IMR-90 (cell line): Measurements from ENCODE around the gene TIAM2. TPM values are rescaled to one million over a fixed set of nuclear protein-coding genes. Genes with fewer than 3 reads are reported as not detected.

Source experiments
- ATAC-seq: fragments of 200-7000 bp; cut with Tn5 transposase; 2 replicates; pipeline ENCODE4 v1.9.1; 2020; ENCODE audit warnings: low read depth, mild to moderate bottlenecking, moderate library complexity
- BruUV-seq: library from RNA; stranded (reverse); fragments of 400-500 nt; replicated peaks from 2 replicates; lab custom pipeline; 2021; lab: Mats Ljungman, UMichigan
- CTCF ChIA-PET: fragments of 300-600 bp; formaldehyde crosslinking; extraction: SDS; loops from one replicate; lab custom pipeline; 2021; ENCODE audit warnings: antibody characterized with exemption; lab: Yijun Ruan, JAX
- POLR2A ChIA-PET: fragments of 300-600 bp; sonication (Branson Sonifier 250); formaldehyde crosslinking; loops from one replicate; lab custom pipeline; 2022; ENCODE audit warnings: antibody characterized with exemption; ENCODE audit not compliant: unreplicated experiment; lab: Charles Lee
- DNase-seq: peaks from one replicate; pipeline ENCODE4 v3.0.0; 2013
- H2AFZ ChIP-seq: replicated peaks from 2 replicates; pipeline ENCODE3; 2013; ENCODE audit warnings: low read length, mild to moderate bottlenecking; ENCODE audit not compliant: poor library complexity
- H2AK5ac ChIP-seq: 2 replicates; pipeline ENCODE4 v1.6.1; 2013; ENCODE audit warnings: low read depth, low read length, inconsistent platforms
- H2AK9ac ChIP-seq: replicated peaks from 2 replicates; pipeline ENCODE3; 2013; ENCODE audit warnings: mild to moderate bottlenecking, low read depth, low read length, moderate library complexity; ENCODE audit not compliant: poor library complexity
- H2BK120ac ChIP-seq: 2 replicates; pipeline ENCODE4 v1.6.1; 2013; ENCODE audit warnings: low read depth, low read length, inconsistent platforms
- H2BK15ac ChIP-seq: 3 replicates; pipeline ENCODE4 v1.6.1; 2013; ENCODE audit warnings: low read depth, low read length, inconsistent platforms
- H2BK20ac ChIP-seq: 2 replicates; pipeline ENCODE4 v1.6.1; 2013; ENCODE audit warnings: low read depth, mild to moderate bottlenecking, inconsistent platforms, low read length, moderate library complexity
- H2BK5ac ChIP-seq: 2 replicates; pipeline ENCODE4 v1.6.1; 2013; ENCODE audit warnings: mild to moderate bottlenecking, low read depth, low read length, inconsistent platforms; ENCODE audit not compliant: poor library complexity, severe bottlenecking
- H3K14ac ChIP-seq: replicated peaks from 2 replicates; pipeline ENCODE4 v1.6.1; 2013; ENCODE audit warnings: low read depth, low read length, inconsistent platforms
- H3K18ac ChIP-seq: 2 replicates; pipeline ENCODE4 v1.6.1; 2013; ENCODE audit warnings: low read depth, low read length, control low read depth
- H3K23ac ChIP-seq: 2 replicates; pipeline ENCODE4 v1.6.1; 2013; ENCODE audit warnings: low read depth, low read length, inconsistent platforms
- H3K27ac ChIP-seq: 2 replicates; pipeline ENCODE4 v1.5.1; 2013; ENCODE audit warnings: mild to moderate bottlenecking, control low read depth, low read length; ENCODE audit not compliant: insufficient read depth
- H3K27me3 ChIP-seq: 2 replicates; pipeline ENCODE4 v1.6.1; 2013; ENCODE audit warnings: low read length; ENCODE audit not compliant: control insufficient read depth, insufficient read depth
- H3K36me3 ChIP-seq: 2 replicates; pipeline ENCODE4 v1.6.1; 2013; ENCODE audit warnings: low read length, mixed read lengths; ENCODE audit not compliant: control insufficient read depth, insufficient read depth
- H3K4ac ChIP-seq: 2 replicates; pipeline ENCODE4 v1.6.1; 2013; ENCODE audit warnings: low read depth, low read length, inconsistent platforms
- H3K4me1 ChIP-seq: 2 replicates; pipeline ENCODE4 v1.6.1; 2013; ENCODE audit warnings: low read length, mixed read lengths; ENCODE audit not compliant: control insufficient read depth, insufficient read depth
- H3K4me2 ChIP-seq: 2 replicates; pipeline ENCODE4 v1.6.1; 2013; ENCODE audit warnings: low read depth, mild to moderate bottlenecking, control low read depth, low read length, moderate library complexity
- H3K4me3 ChIP-seq: 2 replicates; pipeline ENCODE4 v1.5.1; 2013; ENCODE audit warnings: low read depth, mild to moderate bottlenecking, control low read depth, low read length, moderate library complexity; ENCODE audit not compliant: insufficient read depth
- H3K56ac ChIP-seq: 2 replicates; pipeline ENCODE4 v1.6.1; 2013; ENCODE audit warnings: low read length, inconsistent platforms; ENCODE audit not compliant: insufficient read depth; ENCODE audit errors: extremely low read depth
- H3K79me1 ChIP-seq, 2 experiments: 2 replicates each; pipeline ENCODE4 v1.6.1; 2013; ENCODE audit warnings: low read length in 2 of 2, inconsistent platforms in 1 of 2, low read depth in 1 of 2
- H3K9ac ChIP-seq: 2 replicates; pipeline ENCODE4 v1.6.1; 2013; ENCODE audit warnings: low read depth, low read length, control low read depth
- H3K9me1 ChIP-seq: 2 replicates; pipeline ENCODE4 v1.6.1; 2013; ENCODE audit warnings: low read length, inconsistent platforms; ENCODE audit not compliant: insufficient read depth
- H3K9me3 ChIP-seq: 2 replicates; pipeline ENCODE4 v1.6.1; 2013; ENCODE audit warnings: low read length; ENCODE audit not compliant: control insufficient read depth, insufficient read depth
- H4K20me1 ChIP-seq: 2 replicates; pipeline ENCODE4 v1.6.1; 2013; ENCODE audit warnings: low read length, inconsistent platforms; ENCODE audit not compliant: insufficient read depth
- H4K5ac ChIP-seq: 2 replicates; pipeline ENCODE4 v1.6.1; 2013; ENCODE audit warnings: mild to moderate bottlenecking, low read depth, low read length, control low read depth
- H4K8ac ChIP-seq, 2 experiments: 2 replicates each; pipeline ENCODE4 v1.6.1; 2013; ENCODE audit warnings: low read depth in 2 of 2, low read length in 2 of 2, control low read depth in 1 of 2, inconsistent platforms in 1 of 2
- H4K91ac ChIP-seq: 2 replicates; pipeline ENCODE4 v1.6.1; 2013; ENCODE audit warnings: low read depth, low read length, inconsistent platforms; ENCODE audit not compliant: insufficient read depth
- BHLHE40 ChIP-seq: fragments of 150-350 bp; IDR thresholded peaks from 2 replicates; pipeline ENCODE4 v1.6.1; 2016; ENCODE audit warnings: mild to moderate bottlenecking, low read depth, low read length
- CEBPB ChIP-seq: IDR thresholded peaks from 2 replicates; pipeline ENCODE4 v1.6.1; 2012; ENCODE audit warnings: low read depth, low read length, improper control_type of control experiment
- CHD1 ChIP-seq: IDR thresholded peaks from 2 replicates; pipeline ENCODE4 v1.6.1; 2012; ENCODE audit warnings: low read depth, low read length, improper control_type of control experiment
- CTCF ChIP-seq: conservative IDR thresholded peaks from 2 replicates; pipeline ENCODE4 v1.5.1; 2012; ENCODE audit warnings: mild to moderate bottlenecking, low read depth, low read length, improper control_type of control experiment
- ELK1 ChIP-seq: fragments of 150-350 bp; IDR thresholded peaks from 2 replicates; pipeline ENCODE4 v1.6.1; 2016; ENCODE audit warnings: low read depth, mild to moderate bottlenecking, low read length, moderate library complexity, borderline replicate concordance
- FOS ChIP-seq: fragments of 150-350 bp; IDR thresholded peaks from 2 replicates; pipeline ENCODE4 v1.6.1; 2016; ENCODE audit warnings: low read depth, low read length
- MAFK ChIP-seq: IDR thresholded peaks from 2 replicates; pipeline ENCODE4 v1.6.1; 2012; ENCODE audit warnings: low read depth, low read length, improper control_type of control experiment
- MAZ ChIP-seq: IDR thresholded peaks from 2 replicates; pipeline ENCODE4 v1.6.1; 2012; ENCODE audit warnings: low read depth, mild to moderate bottlenecking, low read length, improper control_type of control experiment, moderate library complexity, borderline replicate concordance
- MXI1 ChIP-seq: IDR thresholded peaks from 2 replicates; pipeline ENCODE4 v1.6.1; 2012; ENCODE audit warnings: low read depth, mild to moderate bottlenecking, low read length, moderate library complexity, borderline replicate concordance
- POLR2A ChIP-seq: IDR thresholded peaks from 2 replicates; pipeline ENCODE4 v1.6.1; 2012; ENCODE audit warnings: mild to moderate bottlenecking, low read depth, low read length
- RAD21 ChIP-seq: IDR thresholded peaks from 2 replicates; pipeline ENCODE4 v1.6.1; 2012; ENCODE audit warnings: low read length, improper control_type of control experiment
- RCOR1 ChIP-seq: IDR thresholded peaks from 2 replicates; pipeline ENCODE4 v1.6.1; 2012; ENCODE audit warnings: mild to moderate bottlenecking, low read length, improper control_type of control experiment; ENCODE audit not compliant: insufficient replicate concordance
- SMC3 ChIP-seq: fragments of 150-350 bp; IDR thresholded peaks from 2 replicates; pipeline ENCODE4 v1.6.1; 2016; ENCODE audit warnings: low read depth, mild to moderate bottlenecking, antibody characterized with exemption, low read length, moderate library complexity
- WGBS, 2 experiments: methylation state at CpG; one replicate each; pipeline versions ENCODE4 v1.1.5 to v1.1.7; 2013; ENCODE audit warnings: missing lambda C conversion rate in 2 of 2; ENCODE audit not compliant: insufficient read length in 1 of 2; ENCODE audit errors: extremely low coverage in 2 of 2; 5-methylcytosine and 5-hydroxymethylcytosine counted together
- dilution Hi-C: fragments of 300-500 bp; cut with HindIII; formaldehyde crosslinking; loops from one replicate; pipeline ENCODE4 v1.14.3; 2018; ENCODE audit warnings: low sequenced_read_pairs; ENCODE audit not compliant: unreplicated experiment
- in situ Hi-C: fragments of 300-500 bp; cut with MboI; formaldehyde crosslinking; loops from 3 replicates; pipeline ENCODE4 v1.14.3; 2019; ENCODE audit warnings: low sequenced_read_pairs, inconsistent platforms, mixed read lengths
- intact Hi-C: fragments of 100-400 bp; cut with micrococcal nuclease; formaldehyde crosslinking; loops from 2 replicates; pipeline ENCODE4 v1.10.0; 2022
- polyA plus RNA-seq, 3 experiments: library from polyadenylated mRNA; depleted of rRNA; stranded (reverse); fragments of >200 nt; gene quantifications; 2 replicates each; pipeline ENCODE4 v1.2.3, GENCODE V29; 2012; ENCODE audit warnings: low replicate concordance in 1 of 3
- total RNA-seq: library from RNA; depleted of rRNA; stranded (reverse); fragments of >200 nt; gene quantifications from 2 replicates; pipeline ENCODE4 v1.2.3, GENCODE V29; 2012

The TIAM2 gene
- total and polyA plus RNA-seq, 2 of the 4 experiments (the other 2 are of a cell fraction), result 3.1 to 4.7 TPM

- TF ChIP-seq MAZ (no peak), RAD21 (no peak), BHLHE40 (no peak), MXI1 (no peak)
These were observed 137.5 kb downstream of the TIAM2 start (continued) for GRCh38 chr6:155132617-155133016.

DNA sequence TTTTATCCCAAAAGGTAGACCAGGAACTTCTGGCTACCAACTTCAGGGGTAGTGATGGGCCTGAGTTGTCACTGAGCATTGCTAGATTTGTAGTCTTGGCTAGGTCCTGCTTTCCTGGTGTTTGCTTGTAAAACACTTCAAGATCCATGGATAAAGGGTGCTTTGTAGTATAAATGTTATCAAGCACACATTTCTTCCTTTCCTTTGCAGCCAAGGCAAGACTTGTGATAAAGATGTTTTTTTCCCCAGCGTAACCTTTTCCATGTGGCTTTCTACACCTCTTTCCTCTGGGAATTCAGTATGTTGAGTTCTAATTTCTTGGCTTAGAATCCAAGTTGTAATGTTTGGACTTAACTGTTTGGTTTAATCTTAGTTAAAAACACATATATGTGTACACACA, 145.9 kb downstream of the TIAM2 start:
- Histone ChIP-seq H4K20me1 (no peaks in the 10 kb centered on the region), H2AK9ac (no peak overlapping the region), H3K36me3 (no peaks in the 10 kb centered on the region), H3K79me1 (peaks cover 0 to 24% of the 10 kb centered on the region in 2 experiments; a peak in 2 of 4 replicates), H4K91ac (peak overlapping the region; percentile 36; the same call in 1 of the 2 replicates), H3K9me1 (peaks cover 20% of the 10 kb centered on the region), H3K14ac (0 out of 2 replicates have a peak overlapping the region, but pooled peaks have one; percentile 1), H3K18ac (peak overlapping the region; percentile 33), H3K4me1 (peaks cover 19% of the 10 kb centered on the region), H3K4me3 (no peak overlapping the region), H4K8ac (peak overlapping the region in 1 of 2 experiments; percentile 41; a peak in 1 of 4 replicates), H2BK20ac (peak overlapping the region; percentile 41; the same call in 1 of the 2 replicates), H2AFZ (no peak overlapping the region), H3K23ac (no peak overlapping the region; the same call in 1 of the 2 replicates), H3K4me2 (no peak overlapping the region), H2BK5ac (no peak overlapping the region), H3K27me3 (no peaks in the 10 kb centered on the region), H3K27ac (no peak overlapping the region), H4K5ac (peak overlapping the region; percentile 39; the same call in 1 of the 2 replicates), H3K4ac (peak overlapping the region; percentile 14), H2BK15ac (peak overlapping the region; percentile 62; the same call in 1 of the 3 replicates), H3K56ac (no peak overlapping the region), H2AK5ac (no peak overlapping the region; the same call in 1 of the 2 replicates), H3K9me3 (no peaks in the 10 kb centered on the region), H3K9ac (no peak overlapping the region), H2BK120ac (peak overlapping the region; percentile 24)
- POLR2A ChIA-PET, result no interaction called here
- dilution Hi-C loops (no loop called here), intact Hi-C loops (no loop called here), in situ Hi-C loops (no loop called here)
- BruUV-seq, result no TSS peak
- DNase-seq (no peak), ATAC-seq (no peak)
- CTCF ChIA-PET, result interaction anchor here (2.0 kb wide), 1 partner anchor 11 kb away, joined by 4 read pairs; no protein-coding TSS in a partner anchor
- no peak for TF ChIP-seq BHLHE40
- no peak for TF ChIP-seq MAZ
- no peak for TF ChIP-seq CTCF
- TF ChIP-seq CHD1, result no peak
- no peak for TF ChIP-seq CEBPB
- TF ChIP-seq MAFK, result no peak
- TF ChIP-seq RCOR1, result no peak
- no peak for TF ChIP-seq MXI1
- no peak for TF ChIP-seq FOS
- no peak for TF ChIP-seq ELK1
- no peak for TF ChIP-seq POLR2A
- TF ChIP-seq SMC3, result no peak
- WGBS, 2 experiments, result no CpG with 5 or more reads among the region's 1 CpG
